CD4-positive, alpha-beta T cell treated with Interleukin-1 beta for 1 hour (primary cell): ENCODE data around the gene CACNA1D.
"Not testable (repeated sequence)": the region's sequence is repeated elsewhere in the genome, so short reads cannot be mapped to it uniquely, and the experiment has no call there.

Experiments
- DNase-seq, 2 donors: peaks; one replicate each; pipeline ENCODE4 v3.0.0-alpha.2; 2020 to 2022

The CACNA1D gene

GRCh38 chr3:53493963-53494791, at the start of gene CACNA1D:
TSS of gene CACNA1D (plus strand) at chr3:53494611. CDS start at chr3:53495167, 556 bp downstream.
- DNase-seq = no peak

GRCh38 chr3:53457068-53457467, 37.3 kb upstream of the CACNA1D start:
- DNase-seq = no peak

DNA sequence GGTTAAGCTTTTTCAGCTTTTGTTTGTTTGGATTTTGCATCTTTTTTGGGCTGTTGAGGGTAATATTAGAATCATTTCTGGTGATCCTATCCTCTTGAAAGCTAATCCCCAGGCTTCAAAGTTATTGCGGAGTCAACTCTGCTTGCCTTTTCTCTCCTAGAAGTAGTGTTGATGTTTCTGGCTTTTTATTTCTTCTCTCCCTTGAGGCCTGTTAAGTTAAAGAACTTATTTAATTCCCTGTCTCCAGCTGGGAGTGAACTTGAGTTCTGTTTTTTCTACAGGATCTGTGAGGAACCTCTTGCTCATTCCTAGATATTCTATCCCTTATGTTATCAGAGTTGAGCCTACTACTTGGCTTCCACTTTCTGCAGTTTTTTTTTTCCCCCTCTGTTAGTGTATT, 34.1 kb upstream of the CACNA1D start:
- no peak for DNase-seq

DNA sequence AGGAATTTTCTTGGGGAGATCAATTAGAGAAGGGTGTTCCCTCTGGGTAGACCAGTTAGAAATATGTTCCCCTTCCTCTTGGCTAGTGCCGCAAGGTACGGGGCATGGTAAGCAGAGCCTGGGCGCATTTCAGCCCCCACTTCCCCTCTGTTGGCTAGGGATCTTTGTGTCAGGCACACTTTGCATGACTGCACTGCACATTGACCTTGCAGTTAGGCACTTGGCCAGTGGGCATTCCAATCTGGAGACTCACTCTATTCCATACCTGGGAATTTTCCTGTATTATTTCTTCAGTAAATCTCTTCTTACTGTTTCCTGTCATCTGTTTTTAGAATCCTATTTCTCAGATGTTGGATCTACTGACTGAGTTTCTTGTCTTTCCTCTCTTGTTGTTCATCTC, 30.0 kb upstream of the CACNA1D start:
- no peak for DNase-seq

DNA sequence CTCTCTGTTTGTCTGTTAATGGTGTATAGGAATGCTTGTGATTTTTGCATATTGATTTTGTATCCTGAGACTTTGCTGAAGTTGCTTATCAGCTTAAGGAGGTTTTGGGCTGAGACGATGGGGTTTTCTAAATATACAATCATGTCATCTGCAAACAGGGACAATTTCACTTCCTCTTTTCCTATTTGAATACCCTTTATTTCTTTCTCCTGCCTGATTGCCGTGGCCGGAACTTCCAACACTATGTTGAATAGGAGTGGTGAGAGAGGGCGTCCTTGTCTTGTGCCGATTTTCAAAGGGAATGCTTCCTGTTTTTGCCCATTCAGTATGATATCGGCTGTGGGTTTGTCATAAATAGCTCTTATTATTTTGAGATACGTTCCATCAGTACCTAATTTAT, 24.7 kb upstream of the CACNA1D start:
- DNase-seq = not testable (repeated sequence)

DNA sequence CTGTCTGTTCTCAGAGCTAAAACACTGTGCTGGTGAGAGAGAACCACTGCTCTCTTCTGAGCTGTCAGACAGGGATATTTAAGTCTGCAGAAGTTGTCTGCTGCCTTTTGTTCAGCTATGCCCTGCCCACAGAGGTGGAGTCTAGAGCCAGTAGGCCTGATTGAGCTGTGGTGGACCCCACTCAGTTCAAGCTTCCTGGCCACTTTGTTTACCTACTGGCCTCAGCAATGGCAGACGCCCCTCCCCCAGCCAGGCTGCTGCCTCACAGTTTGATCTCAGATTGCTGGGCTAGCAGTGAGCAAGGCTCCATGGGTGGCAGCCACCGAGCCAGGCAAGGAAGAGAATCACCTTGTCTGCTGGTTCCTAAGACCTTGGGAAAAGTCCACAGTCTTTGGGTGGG, 21.0 kb upstream of the CACNA1D start:
- DNase-seq = no peak

DNA sequence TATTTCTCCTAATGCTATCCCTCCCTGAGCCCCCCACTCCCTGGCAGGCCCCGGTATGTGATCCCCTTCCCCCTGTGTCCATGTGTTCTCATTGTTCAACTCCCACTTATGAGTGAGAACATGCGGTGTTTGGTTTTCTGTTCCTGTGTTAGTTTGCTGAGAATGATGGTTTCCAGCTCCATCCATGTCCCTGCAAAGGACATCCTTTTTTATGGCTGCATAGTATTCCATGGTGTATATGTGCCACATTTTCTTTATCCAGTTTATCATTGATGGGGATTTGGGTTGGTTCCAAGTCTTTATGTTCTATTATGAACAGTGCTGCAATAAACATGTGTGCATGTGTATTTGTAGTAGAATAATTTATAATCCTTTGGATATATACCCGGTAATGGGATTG, 18.0 kb upstream of the CACNA1D start:
- DNase-seq = not testable (repeated sequence)

DNA sequence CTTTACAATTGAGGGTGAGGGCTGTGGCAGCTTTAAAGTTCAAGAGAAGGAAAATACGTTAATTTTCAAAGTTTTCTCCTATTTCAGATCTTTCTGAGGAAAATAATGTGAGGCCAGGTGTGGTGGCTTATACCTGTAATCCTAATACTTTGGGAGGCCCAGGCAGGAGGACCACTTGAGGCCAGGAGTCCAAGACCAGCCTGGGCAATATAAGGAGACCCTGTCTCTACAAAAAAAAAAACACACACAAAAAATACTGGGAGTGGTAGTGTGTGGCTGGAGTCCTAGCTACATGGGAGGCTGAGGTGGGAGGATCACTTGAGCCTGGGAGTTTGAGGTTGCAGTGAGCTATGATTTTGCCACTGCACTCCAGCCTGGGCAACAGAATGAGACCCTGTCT, 16.7 kb upstream of the CACNA1D start:
- DNase-seq = not testable (repeated sequence)

DNA sequence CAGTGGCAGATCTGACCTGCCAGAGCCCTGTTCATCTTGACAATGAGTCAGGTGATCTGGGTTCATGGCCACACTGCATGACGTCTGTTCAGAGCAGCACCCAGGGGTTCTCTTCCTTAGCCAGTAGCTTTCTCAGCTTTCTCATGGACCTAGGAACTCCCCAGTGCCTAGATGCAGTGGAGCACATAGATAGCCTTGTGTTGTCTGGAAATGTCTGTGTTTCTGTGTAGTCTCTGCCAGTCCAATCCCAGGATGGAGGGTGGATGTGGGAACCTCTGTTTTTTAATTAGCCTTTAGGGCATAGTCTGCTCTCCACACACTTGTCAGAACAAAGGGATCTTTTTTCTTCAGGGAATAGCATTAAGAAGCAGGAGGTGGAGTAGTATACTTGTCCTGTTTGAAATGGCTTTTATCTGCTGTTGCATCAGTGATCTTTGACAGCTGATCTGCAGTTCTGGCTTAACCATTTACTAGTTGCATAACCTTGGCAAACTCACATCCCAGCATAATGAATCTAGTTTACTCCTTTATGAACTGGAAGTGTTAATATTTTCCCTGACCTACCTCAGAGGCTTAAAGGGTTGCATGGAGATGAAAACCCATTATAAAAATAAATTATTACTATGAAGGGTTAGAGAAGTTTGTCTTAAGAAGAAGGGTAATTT, 16.1 kb upstream of the CACNA1D start:
- DNase-seq = no peak

GRCh38 chr3:53478921-53479664, 15.3 kb upstream of the CACNA1D start:
- no peak for DNase-seq

DNA sequence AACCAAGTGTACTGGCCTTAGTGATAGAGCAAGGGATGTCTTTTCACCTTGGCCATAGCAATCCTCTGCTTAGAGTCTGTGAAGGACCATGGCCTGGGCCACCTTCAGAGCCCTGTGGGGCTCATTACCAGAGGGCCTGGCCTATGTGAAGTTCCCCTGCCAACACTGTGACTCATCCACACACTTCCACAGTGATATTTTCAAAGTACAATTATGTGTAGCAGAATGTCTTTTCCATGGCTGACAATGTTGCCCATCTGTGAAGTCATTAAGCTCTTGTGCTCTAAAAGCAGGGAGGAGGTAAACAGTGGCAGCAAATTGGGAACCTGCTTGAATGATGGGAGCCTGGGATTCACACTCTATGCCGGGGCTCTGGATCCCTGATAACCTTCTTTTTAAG, 12.2 kb upstream of the CACNA1D start:
- DNase-seq = no peak

DNA sequence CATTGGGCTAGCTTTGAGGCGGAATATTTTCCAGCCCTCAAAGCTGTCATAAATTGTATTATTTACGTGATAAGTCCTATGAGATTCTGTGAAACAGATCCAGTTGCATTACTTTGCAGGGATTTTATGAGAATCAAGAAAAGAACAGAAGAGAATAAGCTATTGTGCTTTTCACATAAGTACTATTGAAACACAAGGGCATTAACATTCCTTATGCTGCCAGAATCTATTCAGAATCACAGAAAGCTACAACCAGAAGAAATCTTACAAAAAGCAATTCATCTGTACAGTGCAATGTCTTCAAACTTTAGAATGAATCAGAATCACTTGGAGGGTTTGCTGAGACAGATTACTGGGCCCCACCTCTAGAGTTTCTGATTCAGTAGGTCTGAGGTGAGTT, 10.6 kb upstream of the CACNA1D start:
- no peak for DNase-seq

DNA sequence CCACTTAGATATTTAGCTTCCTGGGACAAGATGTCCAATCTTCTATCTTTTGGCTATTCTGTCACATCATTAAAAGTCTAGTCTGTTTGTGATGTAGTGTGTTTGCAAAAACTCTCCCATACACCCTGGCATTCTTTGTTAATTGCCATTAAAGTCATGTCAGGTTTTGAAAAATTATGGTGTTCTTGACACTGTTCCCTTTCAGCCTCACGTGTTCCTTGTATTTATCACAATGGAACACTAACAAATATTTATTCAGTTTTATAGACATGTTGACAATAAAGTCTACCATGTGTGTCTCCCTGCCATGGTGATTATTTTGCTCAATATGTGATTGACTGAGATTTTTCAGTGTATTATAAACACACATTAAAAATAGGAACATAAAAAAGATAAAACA, 9.4 kb upstream of the CACNA1D start:
- no peak for DNase-seq

- DNase-seq = no peak
These were observed 8.6 kb upstream of the CACNA1D start for GRCh38 chr3:53485675-53486403.

GRCh38 chr3:53486961-53487654, 7.3 kb upstream of the CACNA1D start:
- no peak for DNase-seq

DNA sequence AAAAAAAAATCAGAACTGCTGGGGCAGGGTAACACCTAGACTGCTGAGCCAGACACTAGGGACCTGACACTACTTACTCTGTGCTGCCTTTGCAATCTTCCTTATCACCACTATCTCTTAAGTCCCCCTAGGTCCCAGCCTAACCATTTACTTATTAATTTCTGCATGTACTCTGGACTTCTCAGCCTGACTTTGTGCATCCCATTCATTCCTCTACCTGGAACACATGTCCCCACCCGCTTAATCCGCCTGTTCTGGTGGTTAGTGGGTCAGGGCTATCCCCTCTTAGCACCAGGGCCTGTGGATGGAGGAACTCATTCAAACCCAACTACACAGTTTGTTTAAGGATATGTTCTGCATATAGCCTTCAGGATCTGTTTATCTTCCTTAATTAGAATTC, 5.0 kb upstream of the CACNA1D start:
- DNase-seq = no peak

GRCh38 chr3:53489787-53490458, 4.5 kb upstream of the CACNA1D start:
- no peak for DNase-seq

- DNase-seq = no peak
These were observed 3.9 kb upstream of the CACNA1D start for GRCh38 chr3:53490459-53490968.

GRCh38 chr3:53491276-53491675, 3.1 kb upstream of the CACNA1D start:
- DNase-seq = no peak

DNA sequence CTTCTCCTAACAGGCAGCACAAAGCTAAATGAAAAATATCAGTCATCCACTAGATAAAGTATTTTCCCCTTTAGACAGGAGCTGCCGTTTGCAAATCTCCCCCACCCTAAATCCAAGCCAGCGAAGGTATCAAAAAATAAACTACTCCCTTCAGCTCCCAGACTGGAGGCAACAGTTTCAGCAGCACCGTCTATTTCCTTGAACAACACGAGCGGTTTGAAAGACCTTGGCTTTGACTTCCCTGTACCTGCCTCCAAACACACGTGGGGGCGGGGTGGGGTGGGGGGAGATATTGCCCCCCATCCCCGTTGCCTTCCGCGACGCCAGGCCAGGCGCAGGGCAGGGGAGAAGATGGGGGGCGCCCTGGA, 832 bp upstream of the CACNA1D start:
- no peak for DNase-seq

DNA sequence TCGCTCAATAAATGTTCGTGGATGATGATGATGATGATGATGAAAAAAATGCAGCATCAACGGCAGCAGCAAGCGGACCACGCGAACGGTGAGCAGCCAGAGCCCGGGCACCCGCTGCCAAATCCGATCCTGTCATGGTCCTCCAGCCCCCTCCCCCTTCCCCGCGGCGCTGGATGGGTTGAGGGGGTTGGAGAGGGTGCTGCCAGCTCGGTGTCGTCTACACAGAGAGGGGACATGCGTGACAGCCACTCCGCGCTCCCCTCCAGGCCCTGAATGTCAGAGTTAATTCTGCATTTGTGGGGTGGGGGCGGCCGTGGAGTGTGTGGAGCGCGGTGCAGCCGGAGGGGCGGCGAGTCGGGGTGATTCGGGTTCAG, 722 bp downstream of the CACNA1D start:
- no peak for DNase-seq
